Mesodermal cell (in vitro differentiated cells): Measurements from ENCODE around the gene PAX9.
"Not testable (repeated sequence)": the region's sequence is repeated elsewhere in the genome, so short reads cannot be mapped to it uniquely, and the experiment has no call there.

Source experiments
- H3K27ac ChIP-seq: 2 replicates; pipeline ENCODE4 v1.7.0; 2013; ENCODE audit warnings: mild to moderate bottlenecking, low read depth, low read length, moderate library complexity; ENCODE audit not compliant: severe bottlenecking
- H3K36me3 ChIP-seq: 2 replicates; pipeline ENCODE4 v1.7.1; 2013; ENCODE audit warnings: mild to moderate bottlenecking, low read length, moderate library complexity; ENCODE audit not compliant: control insufficient read depth, insufficient read depth
- H3K4me1 ChIP-seq: one replicate; pipeline ENCODE4 v1.7.1; 2013; ENCODE audit warnings: mild to moderate bottlenecking, low read length; ENCODE audit not compliant: insufficient read depth, control insufficient read depth, poor library complexity, severe bottlenecking
- H3K4me3 ChIP-seq: 2 replicates; pipeline ENCODE4 v1.7.0; 2013; ENCODE audit warnings: low read length, control low read depth, mild to moderate bottlenecking; ENCODE audit not compliant: insufficient read depth, poor library complexity, severe bottlenecking; ENCODE audit errors: extremely low read depth
- H3K9me3 ChIP-seq: 2 replicates; pipeline ENCODE4 v1.7.1; 2013; ENCODE audit warnings: mild to moderate bottlenecking, low read length, moderate library complexity; ENCODE audit not compliant: control insufficient read depth
- WGBS, 2 experiments: methylation state at CpG; one replicate each; pipeline ENCODE4 v1.1.5; 2013; ENCODE audit warnings: missing lambda C conversion rate in 2 of 2; ENCODE audit not compliant: insufficient coverage in 2 of 2; 5-methylcytosine and 5-hydroxymethylcytosine counted together

PAX9 gene

DNA sequence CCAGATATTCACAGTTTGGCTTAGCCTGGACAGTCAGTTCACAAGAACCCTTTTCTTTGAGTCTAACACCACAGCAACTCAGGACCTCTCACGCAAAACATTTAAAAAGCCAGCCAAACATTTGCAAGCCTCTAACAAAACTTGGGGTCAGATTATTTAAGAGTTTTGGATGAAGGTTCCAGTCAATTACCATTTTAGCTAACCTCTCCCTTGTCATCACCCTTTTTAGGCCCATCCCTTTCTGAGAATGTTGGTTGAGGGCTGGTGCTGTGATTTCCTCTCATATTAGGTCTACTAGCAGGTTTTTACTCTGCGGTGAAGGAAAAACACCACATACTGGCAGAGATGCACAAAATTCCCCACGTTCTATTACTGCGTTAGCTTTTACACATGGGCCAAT lies 20.7 kb downstream of the PAX9 start:
- H3K4me1 ChIP-seq = peaks cover 6% of the 10 kb centered on the region
- H3K9me3 ChIP-seq = no peaks in the 10 kb centered on the region
- no peak overlapping the region for H3K27ac ChIP-seq
- 80 to 92% methylated on average over 1 to 2 of the region's 4 CpGs for WGBS, 2 experiments
- no peak overlapping the region for H3K4me3 ChIP-seq
- H3K36me3 ChIP-seq = no peaks in the 10 kb centered on the region

DNA sequence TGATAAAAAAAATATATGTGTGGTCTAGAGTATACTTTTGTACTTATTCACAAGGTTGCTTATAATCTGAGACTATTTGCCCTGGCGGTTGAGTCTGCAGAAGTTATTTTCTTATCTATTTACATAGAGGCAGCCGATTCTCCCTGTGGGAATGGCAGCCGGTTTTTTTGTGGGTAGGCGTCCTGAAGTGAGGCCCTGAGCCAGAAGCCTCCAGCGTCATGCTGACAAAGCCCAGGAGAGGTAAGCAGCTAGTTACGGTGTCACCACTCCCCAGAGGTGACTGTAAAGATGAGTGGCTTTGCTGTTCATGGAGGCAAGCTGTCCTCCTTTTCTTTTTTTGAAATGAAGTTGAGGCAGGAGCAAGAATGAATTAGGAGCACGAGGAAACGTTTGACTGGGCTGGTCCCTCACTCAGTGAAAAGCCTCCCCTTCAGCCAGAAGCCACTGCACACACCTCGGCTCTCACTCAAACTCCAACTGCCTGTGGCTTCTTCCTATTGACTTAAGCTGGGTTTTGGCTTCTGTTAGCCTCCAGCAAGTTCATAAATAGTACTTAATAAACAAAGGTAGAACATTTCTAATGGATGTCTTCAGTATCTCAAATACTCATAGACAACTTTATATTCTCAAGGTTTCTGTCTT lies 21.5 kb downstream of the PAX9 start:
- 63 to 71% methylated on average over 7 of the region's 9 CpGs for WGBS, 2 experiments

DNA sequence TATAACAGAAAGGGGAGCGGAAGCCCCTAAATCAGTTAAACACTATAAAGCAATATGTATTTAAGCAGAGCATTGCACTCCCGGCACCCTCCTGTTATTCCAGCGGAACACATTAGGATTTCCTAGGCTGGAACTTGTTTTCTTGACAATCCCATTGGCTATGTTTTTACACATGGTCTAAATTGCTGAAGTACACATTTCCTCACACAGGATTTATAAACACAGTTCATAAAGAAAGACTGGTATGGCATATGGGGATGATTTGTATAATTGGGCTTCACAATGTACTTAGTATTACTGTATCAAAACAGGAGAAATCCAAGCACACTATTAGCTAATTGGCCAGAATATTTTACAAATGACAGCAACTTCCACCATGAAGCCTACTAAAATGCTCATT lies 23.3 kb downstream of the PAX9 start:
- no peak overlapping the region for H3K4me3 ChIP-seq
- H3K4me1 ChIP-seq = peaks cover 6% of the 10 kb centered on the region
- H3K27ac ChIP-seq = no peak overlapping the region
- H3K36me3 ChIP-seq = no peaks in the 10 kb centered on the region
- WGBS, 2 experiments = 83 to 85% methylated on average over 2 of the region's 3 CpGs
- no peaks in the 10 kb centered on the region for H3K9me3 ChIP-seq

More for the DNA sequence above, 21.5 kb downstream of the PAX9 start:
- Histone ChIP-seq H3K9me3 (no peaks in the 10 kb centered on the region), H3K4me1 (peaks cover 6% of the 10 kb centered on the region), H3K36me3 (no peaks in the 10 kb centered on the region), H3K4me3 (no peak overlapping the region), H3K27ac (no peak overlapping the region)

DNA sequence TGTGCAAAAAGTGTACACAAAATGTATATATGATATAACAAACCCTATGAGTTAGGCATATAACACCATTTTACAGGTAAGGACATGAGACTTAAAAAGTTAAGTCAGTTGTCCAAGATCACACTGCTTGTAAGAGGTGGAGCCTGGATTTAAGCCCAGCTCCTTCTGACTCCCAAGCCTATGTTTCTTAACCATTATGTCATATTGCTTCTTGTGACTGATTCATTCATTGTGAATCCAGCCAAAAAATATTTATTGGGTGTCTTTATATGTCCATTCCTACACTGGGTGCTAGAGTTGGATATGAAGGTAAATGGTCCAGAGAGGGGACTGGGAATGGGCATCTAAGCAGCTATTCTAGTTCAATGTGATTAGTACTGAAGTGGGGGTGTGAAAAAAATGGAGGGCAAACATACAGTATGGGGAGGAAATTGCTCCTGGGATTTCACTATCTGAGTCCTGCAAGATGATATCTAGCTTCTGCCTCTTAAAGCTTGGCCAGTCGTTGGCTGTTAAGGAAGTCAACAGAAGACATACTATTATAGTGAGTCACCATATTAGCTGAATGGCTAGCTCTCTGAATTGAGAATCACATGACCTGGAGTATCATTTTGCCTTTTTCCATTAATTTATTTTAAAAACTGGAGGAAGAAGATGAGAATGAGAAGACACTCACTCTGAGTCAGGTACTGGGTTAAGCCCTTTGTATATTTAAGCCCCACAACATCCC lies 28.8 kb downstream of the PAX9 start:
- 63% methylated on average over 1 of the region's 1 CpG; no CpG with 5 or more reads in 1 of the 2 experiments for WGBS, 2 experiments
- Histone ChIP-seq H3K4me3 (no peak overlapping the region), H3K27ac (no peak overlapping the region), H3K9me3 (no peaks in the 10 kb centered on the region), H3K36me3 (no peaks in the 10 kb centered on the region), H3K4me1 (peaks cover 6% of the 10 kb centered on the region)

DNA sequence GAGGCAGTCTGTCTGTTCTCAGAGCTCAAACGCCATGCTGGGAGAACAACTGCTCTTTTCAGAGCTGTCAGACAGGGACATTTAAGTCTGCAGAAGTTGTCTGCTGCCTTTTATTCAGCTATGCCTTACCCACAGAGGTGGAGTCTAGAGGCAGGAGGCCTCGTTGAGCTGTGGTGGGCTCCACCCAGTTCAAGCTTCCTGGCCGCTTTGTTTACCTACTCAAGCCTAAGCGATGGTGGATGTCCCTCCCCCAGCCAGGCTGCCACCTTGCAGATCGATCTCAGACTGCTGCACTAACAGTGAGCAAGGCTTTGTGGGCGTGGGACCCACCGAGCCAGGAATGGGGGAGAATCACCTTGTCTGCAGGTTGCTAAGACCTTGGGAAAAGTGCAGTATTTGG lies 37.8 kb downstream of the PAX9 start:
- peaks cover 17% of the 10 kb centered on the region for H3K4me1 ChIP-seq
- H3K36me3 ChIP-seq, H3K4me3 ChIP-seq, H3K27ac ChIP-seq, H3K9me3 ChIP-seq: not testable (repeated sequence)
- 74 to 83% methylated on average over 6 to 7 of the region's 7 CpGs for WGBS, 2 experiments

DNA sequence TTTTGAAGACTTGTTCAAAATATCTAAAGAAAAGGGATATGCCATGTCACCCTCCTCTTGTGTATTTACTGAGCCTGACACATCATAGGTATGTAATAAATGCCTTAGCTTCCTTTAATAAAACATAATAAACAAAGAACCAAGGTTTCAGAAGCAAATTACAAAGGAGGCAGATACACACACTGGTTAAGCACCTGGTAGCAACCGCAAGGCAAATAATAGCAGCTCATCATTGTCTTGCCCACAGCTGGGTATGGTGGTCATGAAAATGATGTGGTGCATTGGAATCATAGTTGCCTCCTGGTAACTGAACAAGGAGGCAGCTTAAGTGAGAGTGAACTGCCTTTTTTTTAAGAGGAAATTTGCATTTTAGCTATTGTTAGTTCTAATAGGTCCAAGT lies 39.0 kb downstream of the PAX9 start:
- peaks cover 17% of the 10 kb centered on the region for H3K4me1 ChIP-seq
- no peak overlapping the region for H3K27ac ChIP-seq
- no peak overlapping the region for H3K4me3 ChIP-seq
- WGBS, 2 experiments = 83 to 100% methylated on average over 1 of the region's 1 CpG
- H3K9me3 ChIP-seq = no peaks in the 10 kb centered on the region
- no peaks in the 10 kb centered on the region for H3K36me3 ChIP-seq

DNA sequence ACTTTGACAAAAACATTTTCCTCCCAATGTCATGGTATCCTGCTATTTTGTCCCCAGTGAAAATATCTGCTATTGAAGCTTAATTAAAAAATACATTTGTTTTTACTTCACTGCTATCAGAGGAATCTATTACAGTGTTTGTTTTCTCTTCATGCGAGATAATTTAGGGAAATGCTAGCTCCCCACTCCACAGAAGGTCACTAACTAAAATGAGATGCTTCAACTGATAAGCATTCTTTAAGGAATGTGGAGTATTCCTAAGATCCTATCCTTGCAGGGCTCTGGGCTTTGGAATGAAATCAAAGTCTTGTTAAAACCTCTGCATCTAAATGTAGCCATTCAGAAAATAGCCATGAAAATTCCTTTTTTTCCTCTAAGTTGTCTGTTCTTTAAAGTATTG lies 39.5 kb downstream of the PAX9 start:
- Histone ChIP-seq H3K4me1 (peaks cover 17% of the 10 kb centered on the region), H3K4me3 (no peak overlapping the region), H3K27ac (no peak overlapping the region), H3K9me3 (no peaks in the 10 kb centered on the region), H3K36me3 (no peaks in the 10 kb centered on the region)
- WGBS, 2 experiments = no CpG with 5 or more reads among the region's 1 CpG

DNA sequence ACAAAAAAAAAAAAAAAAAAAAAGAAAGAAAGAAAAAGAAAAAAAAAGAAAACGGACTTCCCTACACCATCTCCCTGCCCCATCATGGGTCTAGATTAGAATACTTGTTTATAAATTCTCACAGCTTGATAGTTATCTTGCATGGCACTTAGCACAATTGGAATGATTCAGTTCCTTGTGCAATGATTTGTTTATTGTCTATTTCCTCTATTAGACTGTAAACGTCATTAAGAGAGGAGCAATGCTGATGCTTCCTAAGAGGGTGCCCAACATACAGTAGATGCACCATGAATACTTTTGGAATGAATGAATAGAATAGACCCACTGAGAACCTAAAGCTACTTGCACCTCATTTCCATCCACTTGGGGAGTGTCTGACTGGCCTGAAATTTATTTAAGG lies 40.8 kb downstream of the PAX9 start:
- H3K9me3 ChIP-seq = no peaks in the 10 kb centered on the region

DNA sequence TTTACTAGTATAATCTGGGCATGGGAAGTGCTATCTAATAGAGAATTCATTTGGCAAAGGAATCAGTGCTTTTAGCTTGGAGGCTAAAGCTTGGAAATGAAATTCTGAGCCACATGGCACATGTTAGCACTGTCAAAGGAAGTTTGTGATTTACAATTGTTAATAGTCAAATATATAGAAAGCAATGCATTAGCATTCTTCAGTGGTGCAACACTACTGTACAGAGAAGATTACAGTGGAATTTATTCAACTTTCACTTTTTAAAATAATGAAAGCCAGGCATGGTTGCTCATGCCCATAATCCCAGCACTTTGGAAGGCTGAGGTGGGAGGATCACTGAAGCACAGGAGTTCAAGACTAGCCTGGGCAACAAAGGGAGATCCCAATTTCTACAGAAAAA lies 45.9 kb downstream of the PAX9 start:
- H3K4me3 ChIP-seq = no peak overlapping the region
- H3K27ac ChIP-seq = no peak overlapping the region
- no peaks in the 10 kb centered on the region for H3K36me3 ChIP-seq
- H3K9me3 ChIP-seq = no peaks in the 10 kb centered on the region
- H3K4me1 ChIP-seq = peaks cover 7% of the 10 kb centered on the region

More for the DNA sequence above, 40.8 kb downstream of the PAX9 start:
- Histone ChIP-seq H3K36me3 (no peaks in the 10 kb centered on the region), H3K27ac (no peak overlapping the region), H3K4me3 (no peak overlapping the region), H3K4me1 (peaks cover 21% of the 10 kb centered on the region)
- 83% methylated on average over 1 of the region's 2 CpGs; no CpG with 5 or more reads in 1 of the 2 experiments for WGBS, 2 experiments

DNA sequence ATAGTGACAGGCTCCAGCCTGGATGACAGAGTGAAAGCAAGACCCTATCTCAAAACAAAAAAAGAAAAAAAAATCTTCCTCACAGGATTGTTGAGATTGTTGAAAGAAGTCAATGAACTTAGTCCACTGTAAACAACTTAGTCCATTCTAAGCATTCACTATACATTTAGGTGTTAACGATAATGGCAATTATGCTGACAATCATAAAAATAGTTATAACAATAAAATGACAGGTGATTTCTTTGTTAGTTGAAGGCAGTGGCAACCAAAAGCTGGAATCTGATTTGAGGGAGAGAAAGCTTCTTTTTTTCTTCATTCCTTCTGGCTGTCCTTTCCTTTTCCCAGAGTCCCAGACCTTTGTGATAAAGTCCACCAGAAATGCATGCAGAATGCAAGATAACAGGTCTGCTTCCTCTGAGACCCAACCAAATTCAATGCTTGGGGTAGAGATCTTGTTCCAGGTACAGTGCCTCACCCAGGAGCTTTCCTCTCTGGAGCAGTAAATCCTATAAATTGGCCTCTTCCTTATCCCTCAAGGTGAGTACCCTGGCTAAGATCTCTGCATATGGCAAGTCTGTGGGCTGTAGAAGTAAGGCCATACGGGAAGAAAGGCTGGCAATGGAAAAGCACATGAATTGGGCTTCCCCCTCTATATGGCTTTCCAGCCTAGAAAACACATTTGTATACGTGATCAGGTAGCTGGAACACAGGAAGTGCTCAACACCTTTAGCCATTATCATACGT lies 52.5 kb downstream of the PAX9 start:
- H3K36me3 ChIP-seq = no peaks in the 10 kb centered on the region
- 89% methylated on average over 1 of the region's 4 CpGs; no CpG with 5 or more reads in 1 of the 2 experiments for WGBS, 2 experiments
- no peaks in the 10 kb centered on the region for H3K9me3 ChIP-seq
- H3K4me1 ChIP-seq = no peaks in the 10 kb centered on the region
- H3K4me3 ChIP-seq = no peak overlapping the region
- no peak overlapping the region for H3K27ac ChIP-seq
